WTC11 (cell line): ENCODE results near the gene SUMF1. TPM values are rescaled to one million over a fixed set of nuclear protein-coding genes. Genes with fewer than 3 reads are reported as not detected.

Experiments
- ATAC-seq: fragments of 200-7000 bp; cut with Tn5 transposase; 2 replicates; pipeline ENCODE4 v1.10.0; 2021; ENCODE audit warnings: mild to moderate bottlenecking, moderate library complexity
- CTCF ChIA-PET: fragments of 300-600 bp; sonication (Branson Sonifier 250); formaldehyde crosslinking; loops from one replicate; lab custom pipeline; 2021; ENCODE audit warnings: antibody characterized with exemption; lab: Charles Lee
- POLR2A ChIA-PET: fragments of 350-600 bp; sonication (Branson Sonifier 250); formaldehyde crosslinking; loops from one replicate; lab custom pipeline; 2021; ENCODE audit warnings: antibody characterized with exemption; lab: Charles Lee
- DNase-seq: peaks from one replicate; pipeline ENCODE4 v3.0.0; 2021; ENCODE audit warnings: low spot score
- H3K27ac Mint-ChIP-seq: 2 replicates; pipeline ENCODE4 v1.8.0; 2021; ENCODE audit warnings: mixed read lengths
- H3K27me3 Mint-ChIP-seq: 2 replicates; pipeline ENCODE4 v1.8.0; 2021; ENCODE audit warnings: low read depth, mild to moderate bottlenecking, moderate library complexity, mixed read lengths
- H3K36me3 Mint-ChIP-seq: 2 replicates; pipeline ENCODE4 v1.8.0; 2021; ENCODE audit warnings: mixed read lengths
- H3K4me1 Mint-ChIP-seq: 2 replicates; pipeline ENCODE4 v1.8.0; 2022; ENCODE audit warnings: mixed read lengths
- H3K4me3 Mint-ChIP-seq: 2 replicates; pipeline ENCODE4 v1.8.0; 2021; ENCODE audit warnings: mild to moderate bottlenecking, moderate library complexity, mixed read lengths
- H3K9me3 Mint-ChIP-seq: 2 replicates; pipeline ENCODE4 v1.8.0; 2021; ENCODE audit warnings: mixed read lengths
- CTCF ChIP-seq: fragments of 200-600 bp; IDR thresholded peaks from 2 replicates; pipeline ENCODE4 v1.8.0; 2022; ENCODE audit warnings: antibody characterized with exemption
- E2F4 ChIP-seq: sonication (generic); formaldehyde crosslinking; IDR thresholded peaks from 2 replicates; pipeline ENCODE4 v1.8.1; 2022; ENCODE audit warnings: low read depth, mild to moderate bottlenecking, moderate library complexity, missing genetic modification reagents, borderline replicate concordance
- ELF4 ChIP-seq: sonication (generic); formaldehyde crosslinking; IDR thresholded peaks from 2 replicates; pipeline ENCODE4 v1.8.1; 2022; ENCODE audit warnings: low read depth, mild to moderate bottlenecking, moderate library complexity, missing genetic modification reagents
- ETV6 ChIP-seq: sonication (generic); formaldehyde crosslinking; IDR thresholded peaks from 2 replicates; pipeline ENCODE4 v1.8.1; 2022; ENCODE audit warnings: mild to moderate bottlenecking, missing genetic modification reagents
- FOXP1 ChIP-seq: sonication (generic); formaldehyde crosslinking; IDR thresholded peaks from 2 replicates; pipeline ENCODE4 v1.8.0; 2022; ENCODE audit warnings: missing genetic modification reagents, mild to moderate bottlenecking, moderate library complexity, borderline replicate concordance
- GRHL2 ChIP-seq: fragments of 250-450 bp; sonication (Bioruptor Pico); IDR thresholded peaks from 2 replicates; pipeline ENCODE4 v1.8.0; 2022; ENCODE audit warnings: mild to moderate bottlenecking, moderate library complexity; ENCODE audit not compliant: insufficient replicate concordance, severe bottlenecking
- KAT7 ChIP-seq: sonication (generic); formaldehyde crosslinking; IDR thresholded peaks from 2 replicates; pipeline ENCODE4 v1.8.1; 2023; ENCODE audit warnings: missing genetic modification reagents, mild to moderate bottlenecking, borderline replicate concordance
- MLX ChIP-seq: sonication (generic); formaldehyde crosslinking; IDR thresholded peaks from 2 replicates; pipeline ENCODE4 v1.8.1; 2023; ENCODE audit warnings: mild to moderate bottlenecking, missing genetic modification reagents, moderate library complexity
- NFATC4 ChIP-seq: fragments of 250-450 bp; sonication (Bioruptor Pico); IDR thresholded peaks from 2 replicates; pipeline ENCODE4 v1.9.0; 2021; ENCODE audit warnings: mild to moderate bottlenecking
- NFE2L1 ChIP-seq: sonication (generic); formaldehyde crosslinking; IDR thresholded peaks from 2 replicates; pipeline ENCODE4 v1.8.1; 2023; ENCODE audit warnings: missing genetic modification reagents
- NR2C2 ChIP-seq: sonication (generic); formaldehyde crosslinking; IDR thresholded peaks from 2 replicates; pipeline ENCODE4 v1.8.0; 2022; ENCODE audit warnings: mild to moderate bottlenecking, missing genetic modification reagents
- SOX15 ChIP-seq: fragments of 250-450 bp; sonication (Bioruptor Pico); IDR thresholded peaks from 2 replicates; pipeline ENCODE4 v1.9.0; 2021; ENCODE audit warnings: mild to moderate bottlenecking
- TCF7 ChIP-seq: sonication (generic); formaldehyde crosslinking; IDR thresholded peaks from 2 replicates; pipeline ENCODE4 v1.8.0; 2022; ENCODE audit warnings: mild to moderate bottlenecking, low read depth, missing genetic modification reagents, moderate library complexity
- ZNF219 ChIP-seq: sonication (generic); formaldehyde crosslinking; IDR thresholded peaks from 2 replicates; pipeline ENCODE4 v1.8.0; 2023; ENCODE audit warnings: missing genetic modification reagents, mild to moderate bottlenecking, borderline replicate concordance
- total RNA-seq: library from RNA; stranded (reverse); gene quantifications from 3 replicates; pipeline ENCODE4 v1.2.3, GENCODE V29; 2021
- TF ChIP-seq, protein P1 (sequence below): sonication (generic); formaldehyde crosslinking; IDR thresholded peaks from 2 replicates; pipeline ENCODE4 v1.8.1; 2023; ENCODE audit warnings: mild to moderate bottlenecking, missing genetic modification reagents, borderline replicate concordance
- TF ChIP-seq, protein P2 (sequence below): fragments of 250-450 bp; sonication (Bioruptor Pico); IDR thresholded peaks from 2 replicates; pipeline ENCODE4 v1.9.0; 2021; ENCODE audit warnings: mild to moderate bottlenecking, borderline replicate concordance
- TF ChIP-seq, protein P3 (sequence below): sonication (generic); formaldehyde crosslinking; IDR thresholded peaks from 2 replicates; pipeline ENCODE4 v1.8.0; 2022; ENCODE audit warnings: mild to moderate bottlenecking, missing genetic modification reagents
- TF ChIP-seq, protein P4 (sequence below): sonication (generic); formaldehyde crosslinking; IDR thresholded peaks from 2 replicates; pipeline ENCODE4 v1.8.1; 2023; ENCODE audit warnings: mild to moderate bottlenecking, moderate library complexity, missing genetic modification reagents

SUMF1 gene
- total RNA-seq, 1 experiment from 2014 or later: 10.4 TPM

DNA sequence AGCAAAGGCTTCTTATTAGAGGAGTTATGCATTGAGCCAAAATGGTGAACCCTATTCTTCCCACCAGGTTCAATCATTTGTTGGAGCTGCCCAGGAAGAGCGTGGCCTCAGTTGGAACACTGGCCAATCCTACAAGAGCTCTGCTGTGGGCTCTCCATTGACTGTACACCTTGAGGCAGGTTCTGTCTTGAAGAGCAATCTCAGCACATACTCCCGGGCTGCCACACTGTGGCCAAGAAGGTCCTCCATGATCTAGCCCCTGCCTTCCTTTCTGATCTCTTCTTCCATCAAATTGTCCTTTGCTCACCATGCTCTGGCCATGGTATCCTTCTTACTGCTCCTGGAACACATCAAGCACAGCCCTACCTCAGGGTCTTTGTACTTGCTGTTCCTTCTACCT is 5.7 kb upstream of the SUMF1 start (continued):
- TF ChIP-seq, protein P1, sequence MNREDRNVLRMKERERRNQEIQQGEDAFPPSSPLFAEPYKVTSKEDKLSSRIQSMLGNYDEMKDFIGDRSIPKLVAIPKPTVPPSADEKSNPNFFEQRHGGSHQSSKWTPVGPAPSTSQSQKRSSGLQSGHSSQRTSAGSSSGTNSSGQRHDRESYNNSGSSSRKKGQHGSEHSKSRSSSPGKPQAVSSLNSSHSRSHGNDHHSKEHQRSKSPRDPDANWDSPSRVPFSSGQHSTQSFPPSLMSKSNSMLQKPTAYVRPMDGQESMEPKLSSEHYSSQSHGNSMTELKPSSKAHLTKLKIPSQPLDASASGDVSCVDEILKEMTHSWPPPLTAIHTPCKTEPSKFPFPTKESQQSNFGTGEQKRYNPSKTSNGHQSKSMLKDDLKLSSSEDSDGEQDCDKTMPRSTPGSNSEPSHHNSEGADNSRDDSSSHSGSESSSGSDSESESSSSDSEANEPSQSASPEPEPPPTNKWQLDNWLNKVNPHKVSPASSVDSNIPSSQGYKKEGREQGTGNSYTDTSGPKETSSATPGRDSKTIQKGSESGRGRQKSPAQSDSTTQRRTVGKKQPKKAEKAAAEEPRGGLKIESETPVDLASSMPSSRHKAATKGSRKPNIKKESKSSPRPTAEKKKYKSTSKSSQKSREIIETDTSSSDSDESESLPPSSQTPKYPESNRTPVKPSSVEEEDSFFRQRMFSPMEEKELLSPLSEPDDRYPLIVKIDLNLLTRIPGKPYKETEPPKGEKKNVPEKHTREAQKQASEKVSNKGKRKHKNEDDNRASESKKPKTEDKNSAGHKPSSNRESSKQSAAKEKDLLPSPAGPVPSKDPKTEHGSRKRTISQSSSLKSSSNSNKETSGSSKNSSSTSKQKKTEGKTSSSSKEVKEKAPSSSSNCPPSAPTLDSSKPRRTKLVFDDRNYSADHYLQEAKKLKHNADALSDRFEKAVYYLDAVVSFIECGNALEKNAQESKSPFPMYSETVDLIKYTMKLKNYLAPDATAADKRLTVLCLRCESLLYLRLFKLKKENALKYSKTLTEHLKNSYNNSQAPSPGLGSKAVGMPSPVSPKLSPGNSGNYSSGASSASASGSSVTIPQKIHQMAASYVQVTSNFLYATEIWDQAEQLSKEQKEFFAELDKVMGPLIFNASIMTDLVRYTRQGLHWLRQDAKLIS (CRISPR knock-in tag): no peak
- TF ChIP-seq KAT7 (no peak), FOXP1 (CRISPR knock-in tag) (no peak), NR2C2 (no peak)

DNA sequence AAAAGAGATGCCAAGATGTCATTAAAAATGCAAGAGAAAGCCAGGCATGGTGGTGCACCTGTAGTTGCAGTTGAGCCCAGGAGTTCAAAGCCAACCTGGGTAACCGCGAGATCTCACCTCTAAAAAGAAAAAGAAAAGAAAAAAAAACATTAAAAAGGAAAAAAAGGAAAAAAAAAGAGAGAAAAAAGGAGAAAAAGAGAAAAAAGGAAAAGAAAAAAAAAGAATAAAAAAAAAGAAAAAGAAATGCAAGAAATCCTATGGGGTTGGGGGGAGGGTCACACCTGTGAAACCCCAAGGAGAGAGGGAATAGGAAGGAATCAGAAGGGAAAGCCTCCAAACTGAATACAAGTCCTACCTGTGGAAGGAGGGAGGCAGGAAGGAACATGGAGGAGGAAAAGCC is 5.2 kb upstream of the SUMF1 start:
- ATAC-seq (no peak), DNase-seq (no peak)
- peaks cover 3% of the 10 kb centered on the region for H3K9me3 Mint-ChIP-seq
- ChIA-PET CTCF (interaction anchor here (1.4 kb wide), 1 partner anchor 122 kb away, joined by 5 read pairs; no protein-coding TSS in a partner anchor), POLR2A (no interaction called here)
- no peaks in the 10 kb centered on the region for H3K36me3 Mint-ChIP-seq
- H3K27me3 Mint-ChIP-seq: peaks cover 15% of the 10 kb centered on the region
- H3K4me3 Mint-ChIP-seq: no peak overlapping the region
- TF ChIP-seq, protein P2, sequence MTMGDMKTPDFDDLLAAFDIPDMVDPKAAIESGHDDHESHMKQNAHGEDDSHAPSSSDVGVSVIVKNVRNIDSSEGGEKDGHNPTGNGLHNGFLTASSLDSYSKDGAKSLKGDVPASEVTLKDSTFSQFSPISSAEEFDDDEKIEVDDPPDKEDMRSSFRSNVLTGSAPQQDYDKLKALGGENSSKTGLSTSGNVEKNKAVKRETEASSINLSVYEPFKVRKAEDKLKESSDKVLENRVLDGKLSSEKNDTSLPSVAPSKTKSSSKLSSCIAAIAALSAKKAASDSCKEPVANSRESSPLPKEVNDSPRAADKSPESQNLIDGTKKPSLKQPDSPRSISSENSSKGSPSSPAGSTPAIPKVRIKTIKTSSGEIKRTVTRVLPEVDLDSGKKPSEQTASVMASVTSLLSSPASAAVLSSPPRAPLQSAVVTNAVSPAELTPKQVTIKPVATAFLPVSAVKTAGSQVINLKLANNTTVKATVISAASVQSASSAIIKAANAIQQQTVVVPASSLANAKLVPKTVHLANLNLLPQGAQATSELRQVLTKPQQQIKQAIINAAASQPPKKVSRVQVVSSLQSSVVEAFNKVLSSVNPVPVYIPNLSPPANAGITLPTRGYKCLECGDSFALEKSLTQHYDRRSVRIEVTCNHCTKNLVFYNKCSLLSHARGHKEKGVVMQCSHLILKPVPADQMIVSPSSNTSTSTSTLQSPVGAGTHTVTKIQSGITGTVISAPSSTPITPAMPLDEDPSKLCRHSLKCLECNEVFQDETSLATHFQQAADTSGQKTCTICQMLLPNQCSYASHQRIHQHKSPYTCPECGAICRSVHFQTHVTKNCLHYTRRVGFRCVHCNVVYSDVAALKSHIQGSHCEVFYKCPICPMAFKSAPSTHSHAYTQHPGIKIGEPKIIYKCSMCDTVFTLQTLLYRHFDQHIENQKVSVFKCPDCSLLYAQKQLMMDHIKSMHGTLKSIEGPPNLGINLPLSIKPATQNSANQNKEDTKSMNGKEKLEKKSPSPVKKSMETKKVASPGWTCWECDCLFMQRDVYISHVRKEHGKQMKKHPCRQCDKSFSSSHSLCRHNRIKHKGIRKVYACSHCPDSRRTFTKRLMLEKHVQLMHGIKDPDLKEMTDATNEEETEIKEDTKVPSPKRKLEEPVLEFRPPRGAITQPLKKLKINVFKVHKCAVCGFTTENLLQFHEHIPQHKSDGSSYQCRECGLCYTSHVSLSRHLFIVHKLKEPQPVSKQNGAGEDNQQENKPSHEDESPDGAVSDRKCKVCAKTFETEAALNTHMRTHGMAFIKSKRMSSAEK (CRISPR knock-in tag): no peak
- no peak for TF ChIP-seq E2F4 (CRISPR knock-in tag)
- no peak for TF ChIP-seq ETV6 (CRISPR knock-in tag)
- TF ChIP-seq, protein P3, sequence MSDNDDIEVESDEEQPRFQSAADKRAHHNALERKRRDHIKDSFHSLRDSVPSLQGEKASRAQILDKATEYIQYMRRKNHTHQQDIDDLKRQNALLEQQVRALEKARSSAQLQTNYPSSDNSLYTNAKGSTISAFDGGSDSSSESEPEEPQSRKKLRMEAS (CRISPR knock-in tag): no peak
- no peak for TF ChIP-seq ZNF219
- TF ChIP-seq, protein P4, sequence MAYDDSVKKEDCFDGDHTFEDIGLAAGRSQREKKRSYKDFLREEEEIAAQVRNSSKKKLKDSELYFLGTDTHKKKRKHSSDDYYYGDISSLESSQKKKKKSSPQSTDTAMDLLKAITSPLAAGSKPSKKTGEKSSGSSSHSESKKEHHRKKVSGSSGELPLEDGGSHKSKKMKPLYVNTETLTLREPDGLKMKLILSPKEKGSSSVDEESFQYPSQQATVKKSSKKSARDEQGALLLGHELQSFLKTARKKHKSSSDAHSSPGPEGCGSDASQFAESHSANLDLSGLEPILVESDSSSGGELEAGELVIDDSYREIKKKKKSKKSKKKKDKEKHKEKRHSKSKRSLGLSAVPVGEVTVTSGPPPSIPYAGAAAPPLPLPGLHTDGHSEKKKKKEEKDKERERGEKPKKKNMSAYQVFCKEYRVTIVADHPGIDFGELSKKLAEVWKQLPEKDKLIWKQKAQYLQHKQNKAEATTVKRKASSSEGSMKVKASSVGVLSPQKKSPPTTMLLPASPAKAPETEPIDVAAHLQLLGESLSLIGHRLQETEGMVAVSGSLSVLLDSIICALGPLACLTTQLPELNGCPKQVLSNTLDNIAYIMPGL (CRISPR knock-in tag): no peak
- no peak for TF ChIP-seq NFATC4 (CRISPR knock-in tag)
- TF ChIP-seq NFE2L1 (CRISPR knock-in tag): no peak
- no peak for TF ChIP-seq GRHL2 (CRISPR knock-in tag)
- TF ChIP-seq SOX15 (CRISPR knock-in tag): no peak
- TF ChIP-seq TCF7: no peak
- TF ChIP-seq CTCF: no peak
- TF ChIP-seq KAT7: no peak
- TF ChIP-seq ELF4 (CRISPR knock-in tag): no peak
- no peak for TF ChIP-seq MLX (CRISPR knock-in tag)
- H3K27ac Mint-ChIP-seq: no peak overlapping the region
- peaks cover 8% of the 10 kb centered on the region for H3K4me1 Mint-ChIP-seq
